ENCODE results near the gene DDX1.

GRCh38 chr2:15662026-15662425 is 70.4 kb downstream of the DDX1 start:
- TF ChIP-seq CTCF (conservative IDR thresholded peaks at IDR 0.05; ENCODE audit: low read length) (no peak), EZH2phosphoT487 (IDR thresholded peaks at IDR 0.05; ENCODE audit: borderline replicate concordance) (no peak)

All from Loucy (cell line).